H1 (cell line): Measurements from ENCODE around the gene DYNC1I1. TPM values are rescaled to one million over a fixed set of nuclear protein-coding genes. Genes with fewer than 3 reads are reported as not detected.

Experiments used
- CTCF ChIA-PET: fragments of 300-600 bp; sonication (Branson Sonifier 250); formaldehyde crosslinking; loops from one replicate; lab custom pipeline; 2021; ENCODE audit not compliant: partially characterized antibody; lab: Charles Lee
- POLR2A ChIA-PET: fragments of 300-600 bp; sonication (Branson Sonifier 250); formaldehyde crosslinking; loops from one replicate; lab custom pipeline; 2021; ENCODE audit warnings: inconsistent platforms; ENCODE audit not compliant: partially characterized antibody; lab: Charles Lee
- DNase-seq, 2 experiments: peaks; one replicate each; pipeline versions ENCODE4 v3.0.0 to v3.0.0-alpha.2; 2010 to 2022; ENCODE audit warnings: low spot score in 2 of 2, low read depth in 1 of 2, mixed read lengths in 1 of 2
- FAIRE-seq: peaks from 2 replicates; lab custom pipeline; 2011; peaks lifted over from hg19 to GRCh38; lab: Jason Lieb, UNC
- H2AFZ ChIP-seq: 2 replicates; pipeline ENCODE4 v1.8.1; 2012; ENCODE audit warnings: low read length, inconsistent platforms
- H2AK5ac ChIP-seq: 2 replicates; pipeline ENCODE4 v1.6.1; 2013; ENCODE audit warnings: low read depth, low read length
- H2BK120ac ChIP-seq: replicated peaks from 2 replicates; pipeline ENCODE3; 2013; ENCODE audit warnings: low read depth, low read length, inconsistent platforms
- H2BK12ac ChIP-seq: 2 replicates; pipeline ENCODE4 v1.6.1; 2013; ENCODE audit warnings: low read depth, low read length
- H2BK15ac ChIP-seq: 2 replicates; pipeline ENCODE4 v1.6.1; 2013; ENCODE audit warnings: low read length
- H2BK20ac ChIP-seq: 2 replicates; pipeline ENCODE4 v1.6.1; 2013; ENCODE audit warnings: low read length
- H2BK5ac ChIP-seq: 2 replicates; pipeline ENCODE4 v1.6.1; 2013; ENCODE audit warnings: low read depth, low read length
- H3K14ac ChIP-seq: 2 replicates; pipeline ENCODE4 v1.6.1; 2013; ENCODE audit warnings: inconsistent platforms; ENCODE audit not compliant: insufficient read length
- H3K18ac ChIP-seq: 2 replicates; pipeline ENCODE4 v1.6.1; 2013; ENCODE audit warnings: low read length; ENCODE audit errors: extremely low read depth
- H3K23ac ChIP-seq: 2 replicates; pipeline ENCODE4 v1.6.1; 2013; ENCODE audit warnings: inconsistent platforms; ENCODE audit not compliant: insufficient read length
- H3K23me2 ChIP-seq: 2 replicates; pipeline ENCODE4 v1.6.1; 2013; ENCODE audit warnings: low read depth, low read length
- H3K27ac ChIP-seq: 2 replicates; pipeline ENCODE4 v1.6.1; 2011; ENCODE audit warnings: low read depth, low read length, inconsistent platforms
- H3K27me3 ChIP-seq, 4 experiments: replicated peaks in 1 of 4; 1 replicate in 1 of 4; 2 replicates in 3 of 4; pipeline versions ENCODE4 v1.6.1 to v1.8.1; 2011 to 2013; ENCODE audit warnings: low read length in 3 of 4, mild to moderate bottlenecking in 3 of 4, inconsistent platforms in 2 of 4, mixed read lengths in 2 of 4, moderate library complexity in 1 of 4; ENCODE audit not compliant: control insufficient read depth in 3 of 4, insufficient read depth in 3 of 4; ENCODE audit errors: extremely low read depth in 1 of 4
- H3K36me3 ChIP-seq, 4 experiments: 2 replicates each; pipeline versions ENCODE4 v1.6.1 to v1.8.1; 2011 to 2013; ENCODE audit warnings: mild to moderate bottlenecking in 4 of 4, low read length in 3 of 4, moderate library complexity in 2 of 4, control low read depth in 1 of 4, inconsistent platforms in 1 of 4; ENCODE audit not compliant: insufficient read depth in 4 of 4, control insufficient read depth in 2 of 4
- H3K4ac ChIP-seq: replicated peaks from 2 replicates; pipeline ENCODE3; 2013; ENCODE audit warnings: low read length, low read depth, mixed read lengths, inconsistent platforms; ENCODE audit not compliant: insufficient read length
- H3K4me1 ChIP-seq, 4 experiments: replicated peaks in 1 of 4; 1 replicate in 1 of 4; 2 replicates in 3 of 4; pipeline versions ENCODE4 v1.6.1 to v1.8.1; 2011 to 2013; ENCODE audit warnings: low read length in 3 of 4, inconsistent platforms in 2 of 4, mixed read lengths in 1 of 4; ENCODE audit not compliant: insufficient read depth in 4 of 4, control insufficient read depth in 3 of 4
- H3K4me2 ChIP-seq, 2 experiments: 2 replicates each; pipeline versions ENCODE4 v1.6.1 to v1.8.1; 2011 to 2013; ENCODE audit warnings: low read depth in 2 of 2, low read length in 2 of 2, control low read depth in 1 of 2, inconsistent platforms in 1 of 2, mild to moderate bottlenecking in 1 of 2; ENCODE audit not compliant: insufficient read depth in 1 of 2
- H3K4me3 ChIP-seq, 4 experiments: fragments of 200-600, 300-600 bp in 1 of 4; sonication (generic), shearing (Covaris generic), sonication (Bioruptor Twin) in 1 of 4; 2 replicates each; pipeline versions ENCODE4 v1.5.1 to v1.8.1; 2011 to 2016; ENCODE audit warnings: low read length in 4 of 4, low read depth in 3 of 4, control low read depth in 2 of 4, inconsistent platforms in 2 of 4, mild to moderate bottlenecking in 2 of 4, mixed read lengths in 1 of 4, moderate library complexity in 1 of 4; ENCODE audit not compliant: insufficient read depth in 2 of 4; ENCODE audit errors: extremely low read depth in 1 of 4
- H3K56ac ChIP-seq: replicated peaks from 2 replicates; pipeline ENCODE3; 2013; ENCODE audit warnings: low read depth, mild to moderate bottlenecking, mixed read lengths, low read length, inconsistent platforms; ENCODE audit not compliant: insufficient read length
- H3K79me1 ChIP-seq: 2 replicates; pipeline ENCODE4 v1.6.1; 2013; ENCODE audit warnings: low read depth, low read length, control low read depth
- H3K79me2 ChIP-seq, 2 experiments: 2 replicates each; pipeline versions ENCODE4 v1.6.1 to v1.8.1; 2012 to 2013; ENCODE audit warnings: low read length in 2 of 2, mild to moderate bottlenecking in 2 of 2, inconsistent platforms in 1 of 2; ENCODE audit not compliant: insufficient read depth in 2 of 2, control insufficient read depth in 1 of 2
- H3K9ac ChIP-seq, 4 experiments: replicated peaks in 1 of 4; 1 replicate in 1 of 4; 2 replicates in 3 of 4; pipeline versions ENCODE4 v1.6.1 to v1.8.1; 2011 to 2013; ENCODE audit warnings: low read depth in 3 of 4, low read length in 3 of 4, control low read depth in 2 of 4, mild to moderate bottlenecking in 2 of 4, moderate library complexity in 2 of 4, inconsistent platforms in 1 of 4; ENCODE audit errors: extremely low read depth in 1 of 4
- H3K9me3 ChIP-seq, 2 experiments: 2 replicates each; pipeline versions ENCODE4 v1.6.1 to v1.8.1; 2012 to 2013; ENCODE audit warnings: mild to moderate bottlenecking in 2 of 2, moderate library complexity in 2 of 2, control low read depth in 1 of 2, inconsistent platforms in 1 of 2, low read depth in 1 of 2, low read length in 1 of 2, mixed read lengths in 1 of 2; ENCODE audit not compliant: insufficient read depth in 2 of 2
- H4K20me1 ChIP-seq, 2 experiments: replicated peaks in 1 of 2; 2 replicates each; pipeline versions ENCODE3 to v1.8.1; 2011 to 2013; ENCODE audit warnings: inconsistent platforms in 2 of 2, low read length in 2 of 2, mild to moderate bottlenecking in 1 of 2; ENCODE audit not compliant: insufficient read depth in 2 of 2, control insufficient read depth in 1 of 2
- H4K5ac ChIP-seq: 2 replicates; pipeline ENCODE4 v1.6.1; 2013; ENCODE audit warnings: low read length, low read depth, mixed read lengths, inconsistent platforms; ENCODE audit not compliant: insufficient read length
- H4K8ac ChIP-seq: 2 replicates; pipeline ENCODE4 v1.8.0; 2013; ENCODE audit warnings: mild to moderate bottlenecking, moderate library complexity, low read length, inconsistent platforms; ENCODE audit not compliant: insufficient read depth; ENCODE audit errors: extremely low read depth
- H4K91ac ChIP-seq: replicated peaks from 2 replicates; pipeline ENCODE3; 2013; ENCODE audit warnings: low read length, mixed read lengths, inconsistent platforms; ENCODE audit not compliant: insufficient read length
- BRCA1 ChIP-seq: IDR thresholded peaks from 2 replicates; pipeline ENCODE4 v1.6.1; 2012; ENCODE audit warnings: low read depth, low read length, improper control_type of control experiment
- GABPA ChIP-seq: IDR thresholded peaks from 2 replicates; pipeline ENCODE4 v1.6.1; 2011; ENCODE audit warnings: mild to moderate bottlenecking, low read length, moderate library complexity, borderline replicate concordance; ENCODE audit not compliant: insufficient read depth
- HDAC6 ChIP-seq: IDR thresholded peaks from one replicate; pipeline ENCODE4 v1.7.1; 2012; ENCODE audit warnings: low read depth, mild to moderate bottlenecking, inconsistent platforms, low read length, moderate library complexity
- JUND ChIP-seq: IDR thresholded peaks from 2 replicates; pipeline ENCODE4 v1.6.1; 2011; ENCODE audit warnings: mild to moderate bottlenecking, improper control_type of control experiment, low read length
- MAFK ChIP-seq: IDR thresholded peaks from 2 replicates; pipeline ENCODE4 v1.6.1; 2012; ENCODE audit warnings: low read depth, mild to moderate bottlenecking, improper control_type of control experiment, low read length
- SAP30 ChIP-seq: fragments of 300-600 bp; sonication (generic); IDR thresholded peaks from 2 replicates; pipeline ENCODE4 v1.7.1; 2012; ENCODE audit warnings: low read length, moderate library complexity, mild to moderate bottlenecking, inconsistent platforms; ENCODE audit not compliant: insufficient read depth, insufficient replicate concordance
- TBP ChIP-seq: IDR thresholded peaks from 2 replicates; pipeline ENCODE4 v1.6.1; 2011; ENCODE audit warnings: low read depth, low read length, improper control_type of control experiment
- WGBS, 2 experiments: shearing (Covaris generic) in 1 of 2; methylation state at CpG; one replicate each; pipeline versions ENCODE4 v1.1.6 to v1.1.7; 2013 to 2015; ENCODE audit warnings: low lambda C conversion rate in 2 of 2, mixed read lengths in 2 of 2, inconsistent platforms in 1 of 2, low coverage in 1 of 2, missing lambda C conversion rate in 1 of 2; ENCODE audit not compliant: insufficient replicate concordance in 2 of 2, insufficient coverage in 1 of 2, insufficient read length in 1 of 2; ENCODE audit errors: extremely low coverage in 1 of 2, missing lambda C conversion rate in 1 of 2; 5-methylcytosine and 5-hydroxymethylcytosine counted together
- polyA plus RNA-seq, 7 experiments: library from polyadenylated mRNA; depleted of rRNA in 3 of 7; stranded (reverse) in 5 of 7; unstranded in 2 of 7; fragments of >200 nt in 5 of 7; fragments of 200-250 nt in 2 of 7; gene quantifications; 1 replicate in 5 of 7; 2 replicates in 1 of 7; 4 replicates in 1 of 7; pipeline versions ENCODE4 v1.2.1 to v1.2.3, GENCODE V29; 2011 to 2013; ENCODE audit warnings: missing spikeins in 2 of 7, mixed read lengths in 2 of 7
- total RNA-seq: library from RNA; stranded (reverse); fragmentation: NEBNext Ultra II Directional; extraction: Animal tissue kit (Norgen Biotek cat#: 25700); gene quantifications from 2 replicates; pipeline ENCODE4 v1.2.1, GENCODE V29; 2021

Gene DYNC1I1
- total and polyA plus RNA-seq, 2 of the 8 experiments (the other 6 are each of a cell fraction or from before 2014, with no cell fraction given): 0.45 to 0.58 TPM

- H3K27ac ChIP-seq: no peak overlapping the region
Measured at GRCh38 chr7:95788884-95789283, 16.5 kb downstream of the DYNC1I1 start.

More at GRCh38 chr7:95788884-95789283, 16.5 kb downstream of the DYNC1I1 start:
- H3K27me3 ChIP-seq: peaks cover 10 to 24% (median 16%) of the 10 kb centered on the region in 4 experiments
- no peaks in the 10 kb centered on the region for H3K23me2 ChIP-seq
- no peak overlapping the region for H3K4me2 ChIP-seq
- H2BK15ac ChIP-seq: no peak overlapping the region
- DNase-seq: no peak
- peaks cover 0 to 2% of the 10 kb centered on the region in 2 experiments for H4K20me1 ChIP-seq
- H3K79me2 ChIP-seq: no peaks in the 10 kb centered on the region
- no peak overlapping the region for H2AK5ac ChIP-seq
- H3K23ac ChIP-seq: no peak overlapping the region
- no peak overlapping the region for H3K18ac ChIP-seq
- no peaks in the 10 kb centered on the region for H3K9me3 ChIP-seq
- ChIA-PET CTCF (interaction anchor here (0.9 to 1.7 kb wide), 4 partner anchors 33 to 65 kb away, joined by 3 to 6 read pairs (median 4); no protein-coding TSS in a partner anchor), POLR2A (no interaction called here)
- no peaks in the 10 kb centered on the region for H3K36me3 ChIP-seq
- H4K91ac ChIP-seq: no peak overlapping the region
- no peak overlapping the region for H3K14ac ChIP-seq
- H4K5ac ChIP-seq: no peak overlapping the region
- H3K4ac ChIP-seq: no peak overlapping the region
- no peak overlapping the region for H2BK5ac ChIP-seq
- H2BK120ac ChIP-seq: no peak overlapping the region
- peaks cover 0 to 7% (median 1%) of the 10 kb centered on the region in 4 experiments; a peak in 2 of 7 replicates for H3K4me1 ChIP-seq
- no peak overlapping the region for H4K8ac ChIP-seq
- FAIRE-seq: no peak
- TF ChIP-seq SAP30 (no peak), MAFK (no peak), TBP (no peak), GABPA (no peak), JUND (no peak), BRCA1 (no peak), HDAC6 (no peak)
- no peak overlapping the region for H2BK12ac ChIP-seq
- 87% methylated on average over 2 of the region's 2 CpGs; no CpG with 5 or more reads in 1 of the 2 experiments for WGBS, 2 experiments
- no peak overlapping the region for H3K4me3 ChIP-seq
- no peaks in the 10 kb centered on the region for H3K79me1 ChIP-seq
- no peak overlapping the region for H3K9ac ChIP-seq
- no peak overlapping the region for H2BK20ac ChIP-seq
- H2AFZ ChIP-seq: no peak overlapping the region
- no peak overlapping the region for H3K56ac ChIP-seq
